GM12878 (cell line): ENCODE measurements around the gene ADAMTSL2.

Experiments used
- ESRRA ChIP-seq: IDR thresholded peaks from 2 replicates; pipeline ENCODE4 v1.6.1; 2012; ENCODE audit warnings: mild to moderate bottlenecking, low read length, improper control_type of control experiment
- SREBF2 ChIP-seq: IDR thresholded peaks from 2 replicates; pipeline ENCODE4 v1.6.1; 2012; ENCODE audit warnings: mild to moderate bottlenecking, low read length

- no peak for TF ChIP-seq SREBF2
- no peak for TF ChIP-seq ESRRA
Measured at GRCh38 chr9:133487331-133487725, 47.2 kb upstream of the ADAMTSL2 start.
